Testis (tissue), 3 donors: ENCODE measurements around the gene RGS7. TPM values are rescaled to one million over a fixed set of nuclear protein-coding genes. Genes with fewer than 3 reads are reported as not detected.

Experiments used
- DNase-seq: peaks from one replicate; pipeline ENCODE4 v3.0.0-alpha.2; 2019
- H3K27ac ChIP-seq, 2 donors: fragments of 200-600 bp; sonication (generic); one replicate each; pipeline ENCODE4 v1.5.1; 2019
- H3K27me3 ChIP-seq: fragments of 200-600 bp; sonication (generic); one replicate; pipeline ENCODE4 v1.5.1; 2019
- H3K36me3 ChIP-seq: fragments of 200-600 bp; sonication (generic); one replicate; pipeline ENCODE4 v1.5.1; 2017; ENCODE audit warnings: low read depth; ENCODE audit errors: missing control alignments
- H3K4me1 ChIP-seq: fragments of 200-600 bp; sonication (generic); one replicate; pipeline ENCODE4 v1.5.1; 2019
- H3K4me3 ChIP-seq, 2 donors: fragments of 200-600 bp; sonication (generic); one replicate each; pipeline ENCODE4 v1.5.1; 2017 to 2019
- H3K9me3 ChIP-seq: fragments of 200-600 bp; sonication (generic); one replicate; pipeline ENCODE4 v1.5.1; 2017
- POLR2A ChIP-seq: fragments of 450-650 bp; IDR thresholded peaks from one replicate; pipeline ENCODE4 v1.6.1; 2017; ENCODE audit warnings: antibody characterized with exemption, mild to moderate bottlenecking, moderate library complexity
- WGBS, 2 donors: methylation state at CpG; one replicate each; pipeline ENCODE4 v1.1.5; 2018; 5-methylcytosine and 5-hydroxymethylcytosine counted together
- intact Hi-C: fragments of 100-400 bp; cut with DNase I; formaldehyde crosslinking; loops from one replicate; pipeline ENCODE4 v1.15.1; 2023; ENCODE audit warnings: low total_unique reads
- polyA plus RNA-seq: library from polyadenylated mRNA; stranded (reverse); fragments of 350-450 nt; fragmentation: Illumina TruSeq; extraction: RNeasy Lipid Tissue Mini Kit (QIAGEN cat#74804); gene quantifications from one replicate; pipeline ENCODE4 v1.2.3, GENCODE V29; 2014; ENCODE audit warnings: low read depth, low replicate concordance; ENCODE audit not compliant: insufficient read depth
- total RNA-seq, 2 donors: library from RNA; depleted of rRNA; stranded (reverse); fragments of >200 nt; gene quantifications; one replicate each; pipeline ENCODE4 v1.2.3, GENCODE V29; 2016
- TF ChIP-seq, protein P1 (sequence below), 3 experiments: fragments of 450-650 bp in 2 of 3; fragments of 200-600 bp in 1 of 3; sonication (generic) in 1 of 3; IDR thresholded peaks; one replicate each; pipeline ENCODE4 v1.5.1; 2016 to 2019; ENCODE audit warnings: antibody characterized with exemption in 3 of 3, mild to moderate bottlenecking in 2 of 3, moderate library complexity in 1 of 3

RGS7 gene
- total and polyA plus RNA-seq, 3 donors from 2014 or later, result 5.0 to 6.6 (median 5.4) TPM

DNA sequence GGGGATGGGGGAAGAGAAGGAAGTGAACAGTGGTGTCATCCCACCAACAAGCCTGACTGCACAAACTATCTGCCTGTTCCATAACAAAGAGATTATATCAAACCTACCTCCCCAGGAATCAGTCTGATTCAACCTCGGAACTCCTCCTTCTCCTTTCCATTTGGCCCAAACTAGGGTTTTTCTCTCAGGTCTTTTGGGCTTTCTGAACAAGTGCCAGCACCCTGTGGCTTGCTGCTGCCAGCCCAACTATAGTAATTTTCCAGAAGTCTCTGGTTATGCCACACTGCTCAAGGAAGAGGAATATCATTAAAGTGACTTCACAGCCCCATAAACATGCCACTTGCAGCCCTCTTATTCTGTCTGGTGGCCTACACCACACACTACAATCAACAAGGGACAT, 70.5 kb downstream of the RGS7 start:
- H3K4me1 ChIP-seq, result no peaks in the 10 kb centered on the region
- no peak for DNase-seq
- TF ChIP-seq, protein P1, sequence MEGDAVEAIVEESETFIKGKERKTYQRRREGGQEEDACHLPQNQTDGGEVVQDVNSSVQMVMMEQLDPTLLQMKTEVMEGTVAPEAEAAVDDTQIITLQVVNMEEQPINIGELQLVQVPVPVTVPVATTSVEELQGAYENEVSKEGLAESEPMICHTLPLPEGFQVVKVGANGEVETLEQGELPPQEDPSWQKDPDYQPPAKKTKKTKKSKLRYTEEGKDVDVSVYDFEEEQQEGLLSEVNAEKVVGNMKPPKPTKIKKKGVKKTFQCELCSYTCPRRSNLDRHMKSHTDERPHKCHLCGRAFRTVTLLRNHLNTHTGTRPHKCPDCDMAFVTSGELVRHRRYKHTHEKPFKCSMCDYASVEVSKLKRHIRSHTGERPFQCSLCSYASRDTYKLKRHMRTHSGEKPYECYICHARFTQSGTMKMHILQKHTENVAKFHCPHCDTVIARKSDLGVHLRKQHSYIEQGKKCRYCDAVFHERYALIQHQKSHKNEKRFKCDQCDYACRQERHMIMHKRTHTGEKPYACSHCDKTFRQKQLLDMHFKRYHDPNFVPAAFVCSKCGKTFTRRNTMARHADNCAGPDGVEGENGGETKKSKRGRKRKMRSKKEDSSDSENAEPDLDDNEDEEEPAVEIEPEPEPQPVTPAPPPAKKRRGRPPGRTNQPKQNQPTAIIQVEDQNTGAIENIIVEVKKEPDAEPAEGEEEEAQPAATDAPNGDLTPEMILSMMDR (IDR thresholded peaks at IDR 0.05), result no peak
- no peak for TF ChIP-seq POLR2A
- H3K27ac ChIP-seq, result no peak overlapping the region
- H3K9me3 ChIP-seq, result no peaks in the 10 kb centered on the region
- no peaks in the 10 kb centered on the region for H3K27me3 ChIP-seq
- intact Hi-C loops, result no loop called here
- WGBS, 2 donors, result 74 to 92% methylated on average over 1 of the region's 1 CpG
- H3K4me3 ChIP-seq, result no peak overlapping the region
- H3K36me3 ChIP-seq, result no peaks in the 10 kb centered on the region

DNA sequence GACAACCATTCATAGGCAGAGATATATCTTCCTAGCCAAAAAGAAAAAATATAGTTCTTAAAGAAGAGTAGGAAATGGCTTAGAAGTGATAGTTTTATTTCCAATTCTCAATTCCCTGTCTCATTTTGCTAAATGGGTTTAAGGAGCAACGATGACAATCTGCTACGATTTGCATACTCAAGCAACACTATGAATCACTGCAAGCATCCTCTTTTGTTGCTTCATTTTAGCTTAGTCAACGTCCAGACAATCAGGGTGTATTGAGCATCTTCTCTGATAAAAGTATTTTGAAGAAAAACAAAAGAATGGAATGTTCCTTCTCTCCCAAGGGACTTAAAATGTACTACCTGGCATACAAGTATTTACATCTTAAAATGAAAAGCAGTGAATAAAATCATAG, 80.6 kb downstream of the RGS7 start:
- Histone ChIP-seq H3K27me3 (no peaks in the 10 kb centered on the region), H3K4me1 (no peaks in the 10 kb centered on the region), H3K36me3 (no peaks in the 10 kb centered on the region), H3K9me3 (no peaks in the 10 kb centered on the region), H3K4me3 (no peak overlapping the region), H3K27ac (no peak overlapping the region)
- TF ChIP-seq POLR2A, result no peak
- TF ChIP-seq, protein P1 (IDR thresholded peaks at IDR 0.05), result no peak
- no peak for DNase-seq
- intact Hi-C loops, result no loop called here
- WGBS, 2 donors, result 73 to 78% methylated on average over 3 of the region's 3 CpGs

DNA sequence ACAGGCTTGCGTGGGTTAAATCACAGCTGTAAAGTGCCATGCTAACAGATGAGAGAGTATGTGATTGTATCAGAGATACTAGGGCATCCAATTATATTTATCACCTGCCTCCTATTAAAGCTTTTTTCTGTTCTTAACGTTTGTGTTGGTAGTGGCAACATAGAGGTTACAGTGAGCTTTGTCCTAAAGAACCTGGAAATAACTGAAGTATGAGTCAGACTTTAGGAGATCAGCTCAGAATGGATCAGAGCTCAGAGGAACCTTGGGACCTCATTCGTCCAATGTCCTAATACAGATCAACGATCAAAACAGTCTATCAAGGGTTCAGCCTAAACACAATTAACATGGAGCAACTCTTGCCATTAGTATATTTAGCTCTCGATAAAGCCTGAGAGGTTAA, 81.0 kb downstream of the RGS7 start:
- whole genome bisulfite sequencing, 2 donors, result 83% methylated on average over 5 of the region's 5 CpGs
- H3K4me3 ChIP-seq, result no peak overlapping the region
- TF ChIP-seq, protein P1 (IDR thresholded peaks at IDR 0.05), result no peak
- no peak for TF ChIP-seq POLR2A
- H3K27ac ChIP-seq, result no peak overlapping the region
- intact Hi-C loops, result no loop called here
- no peaks in the 10 kb centered on the region for H3K4me1 ChIP-seq
- no peak for DNase-seq
- H3K36me3 ChIP-seq, result no peaks in the 10 kb centered on the region
- H3K9me3 ChIP-seq, result no peaks in the 10 kb centered on the region
- no peaks in the 10 kb centered on the region for H3K27me3 ChIP-seq

DNA sequence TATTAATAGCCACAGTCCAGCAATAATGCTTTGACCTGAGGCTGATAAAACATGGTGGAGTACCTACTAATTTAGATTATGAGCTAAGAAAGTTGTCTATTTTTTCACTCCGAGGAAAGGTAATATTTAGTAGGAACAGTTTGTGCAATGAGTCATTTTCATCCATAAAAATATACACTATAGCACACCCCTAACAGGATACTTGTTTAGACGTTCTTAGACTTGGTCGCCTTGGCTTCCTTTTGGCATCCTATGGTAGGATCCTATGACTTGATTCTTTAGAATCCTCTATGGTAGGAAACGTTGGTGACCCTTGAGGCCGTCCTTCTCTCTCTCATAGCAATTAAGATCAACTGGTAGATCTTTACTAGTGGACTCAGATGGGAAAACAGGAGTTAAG, 81.8 kb downstream of the RGS7 start:
- no peak overlapping the region for H3K27ac ChIP-seq

DNA sequence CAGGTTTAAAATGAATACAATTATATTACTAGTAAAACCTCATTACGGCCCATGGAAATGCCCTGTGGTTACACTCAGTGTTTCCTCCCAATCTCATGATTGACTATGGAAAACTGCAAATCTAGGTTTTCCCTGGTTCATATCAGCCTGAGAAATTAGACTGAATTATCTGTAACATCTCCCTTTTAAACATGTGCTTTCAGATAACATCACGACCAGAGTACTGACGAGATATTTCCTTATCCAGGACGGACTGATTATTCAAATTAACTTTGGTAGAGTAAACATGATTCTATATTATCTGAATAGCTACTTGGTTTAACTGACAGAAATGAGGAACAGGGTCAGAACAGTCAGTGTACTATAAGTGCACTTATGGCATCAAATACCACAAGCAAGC, 82.3 kb downstream of the RGS7 start:
- no peak overlapping the region for H3K4me3 ChIP-seq
- no peaks in the 10 kb centered on the region for H3K36me3 ChIP-seq
- H3K9me3 ChIP-seq, result no peaks in the 10 kb centered on the region
- H3K27me3 ChIP-seq, result no peaks in the 10 kb centered on the region
- TF ChIP-seq, protein P1 (IDR thresholded peaks at IDR 0.05), result no peak
- TF ChIP-seq POLR2A, result no peak
- intact Hi-C loops, result no loop called here
- 73 to 87% methylated on average over 4 of the region's 4 CpGs for WGBS, 2 donors
- H3K27ac ChIP-seq, result no peak overlapping the region
- DNase-seq, result no peak
- H3K4me1 ChIP-seq, result no peaks in the 10 kb centered on the region

More for the DNA sequence above, 81.8 kb downstream of the RGS7 start:
- TF ChIP-seq, protein P1 (IDR thresholded peaks at IDR 0.05), result no peak
- H3K4me1 ChIP-seq, result no peaks in the 10 kb centered on the region
- H3K9me3 ChIP-seq, result no peaks in the 10 kb centered on the region
- H3K4me3 ChIP-seq, result no peak overlapping the region
- no peaks in the 10 kb centered on the region for H3K27me3 ChIP-seq
- no peaks in the 10 kb centered on the region for H3K36me3 ChIP-seq
- no peak for DNase-seq
- intact Hi-C loops, result no loop called here
- 87% methylated on average over 5 of the region's 5 CpGs for WGBS, 2 donors
